ENCODE data around the gene ADCYAP1R1. TPM values are rescaled to one million over a fixed set of nuclear protein-coding genes. Genes with fewer than 3 reads are reported as not detected.
A peak's percentile ranks its signal among the peaks of the same experiment; 100 is the strongest.
"Not testable (repeated sequence)": the region's sequence is repeated elsewhere in the genome, so short reads cannot be mapped to it uniquely, and the experiment has no call there.

Gene ADCYAP1R1
- total RNA-seq, 1 experiment from 2014 or later: 0.12 TPM

GRCh38 chr7:31146538-31146937 lies 94.4 kb downstream of the ADCYAP1R1 start:
- H3K36me3 ChIP-seq (ENCODE audit: control insufficient read depth in 1 of 2, insufficient read depth in 2 of 2, low read length in 2 of 2): no peaks in the 10 kb centered on the region
- no peaks in the 10 kb centered on the region for H3K9me2 ChIP-seq (ENCODE audit: insufficient read depth)
- no peak overlapping the region for H3K4me2 ChIP-seq (ENCODE audit: low read length)
- H3K27ac ChIP-seq (ENCODE audit: low read depth, low read length): no peak overlapping the region
- peaks cover 6% of the 10 kb centered on the region for H3K27me3 ChIP-seq (ENCODE audit: insufficient read depth, low read length)
- peak; percentile 49; the same call in 1 of the 2 replicates for ATAC-seq
- no peak overlapping the region for H3K9ac ChIP-seq (ENCODE audit: low read length)
- no peak overlapping the region for H3K4me3 ChIP-seq (replicated peaks in 1 of 2; ENCODE audit: low read depth in 1 of 2, low read length in 2 of 2)
- no peak for DNase-seq (ENCODE audit: low read depth, low spot score)
- no peaks in the 10 kb centered on the region for H3K9me3 ChIP-seq (ENCODE audit: control insufficient read depth in 1 of 2, insufficient read depth in 1 of 2, low read depth in 1 of 2, low read length in 2 of 2)
- intact Hi-C loops (cut with micrococcal nuclease): no loop called here
- H3K4me1 ChIP-seq (ENCODE audit: control insufficient read depth in 1 of 2, insufficient read depth in 2 of 2, low read length in 2 of 2): no peaks in the 10 kb centered on the region
- no peak overlapping the region for H2AFZ ChIP-seq (ENCODE audit: low read depth, low read length, poor library complexity, severe bottlenecking)
- ChIA-PET CTCF (no interaction called here), POLR2A (no interaction called here), RAD21 (ENCODE audit: low non-redundant PET in 1 of 2, low total read pairs in 2 of 2, uncharacterized antibody in 2 of 2, unreplicated experiment in 2 of 2) (no interaction called here)
- no peaks in the 10 kb centered on the region for H3K79me2 ChIP-seq (ENCODE audit: insufficient read depth, low read length)
- no TSS peak for BruUV-seq (replicated peaks)
- TF ChIP-seq SIN3A (IDR thresholded peaks at IDR 0.05; ENCODE audit: low read depth): no peak
- 0 out of 6 replicates have a peak, but pooled peaks of 2 of the 3 experiments have one; percentile 7 to 10 for TF ChIP-seq CTCF (IDR thresholded peaks at IDR 0.05 in 2 of 3, conservative IDR thresholded peaks at IDR 0.05 in 1 of 3; ENCODE audit: borderline replicate concordance in 1 of 3, insufficient read depth in 1 of 3, low read depth in 2 of 3, low read length in 2 of 3)
- no peaks in the 10 kb centered on the region for H4K20me1 ChIP-seq (ENCODE audit: insufficient read depth)

DNA sequence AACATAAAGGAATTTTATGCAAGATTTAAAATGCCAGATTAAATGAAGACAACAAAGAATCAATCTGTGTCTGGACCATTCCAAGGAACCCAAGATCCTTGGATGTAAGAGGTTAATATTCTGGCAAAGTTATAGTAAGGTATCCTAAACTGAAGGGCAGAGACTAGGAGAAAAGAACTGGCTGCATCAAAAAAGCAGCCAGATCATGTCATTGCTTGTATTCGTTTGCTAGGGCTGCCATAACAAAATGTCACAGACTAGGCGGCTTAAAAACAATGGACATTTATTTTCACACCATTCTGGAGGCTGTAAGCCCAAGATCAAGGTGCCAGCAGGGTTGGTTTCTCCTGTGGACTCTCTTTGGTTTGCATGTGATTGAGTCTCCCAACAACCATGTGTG lies 99.7 kb downstream of the ADCYAP1R1 start:
- ATAC-seq: no peak

GRCh38 chr7:31153318-31153717 lies 101.2 kb downstream of the ADCYAP1R1 start:
- intact Hi-C loops (cut with micrococcal nuclease); DNase-seq (ENCODE audit: low read depth, low spot score); H3K9ac ChIP-seq (ENCODE audit: low read length); H2AFZ ChIP-seq (ENCODE audit: low read depth, low read length, poor library complexity, severe bottlenecking); H4K20me1 ChIP-seq (ENCODE audit: insufficient read depth); CTCF ChIA-PET; H3K27ac ChIP-seq (ENCODE audit: low read depth, low read length); ATAC-seq; H3K4me1 ChIP-seq (ENCODE audit: control insufficient read depth in 1 of 2, insufficient read depth in 2 of 2, low read length in 2 of 2); H3K79me2 ChIP-seq (ENCODE audit: insufficient read depth, low read length); H3K9me3 ChIP-seq (ENCODE audit: control insufficient read depth in 1 of 2, insufficient read depth in 1 of 2, low read depth in 1 of 2, low read length in 2 of 2); RAD21 ChIA-PET (ENCODE audit: low non-redundant PET in 1 of 2, low total read pairs in 2 of 2, uncharacterized antibody in 2 of 2, unreplicated experiment in 2 of 2); H3K9me2 ChIP-seq (ENCODE audit: insufficient read depth); H3K4me2 ChIP-seq (ENCODE audit: low read length); H3K36me3 ChIP-seq (ENCODE audit: control insufficient read depth in 1 of 2, insufficient read depth in 2 of 2, low read length in 2 of 2); POLR2A ChIA-PET; BruUV-seq (replicated peaks); H3K4me3 ChIP-seq (replicated peaks in 1 of 2; ENCODE audit: low read depth in 1 of 2, low read length in 2 of 2); H3K27me3 ChIP-seq (ENCODE audit: insufficient read depth, low read length): not testable (repeated sequence)

More for the DNA sequence above, 99.7 kb downstream of the ADCYAP1R1 start:
- H3K4me3 ChIP-seq (replicated peaks in 1 of 2; ENCODE audit: low read depth in 1 of 2, low read length in 2 of 2): no peak overlapping the region
- H4K20me1 ChIP-seq (ENCODE audit: insufficient read depth): no peaks in the 10 kb centered on the region
- no peak overlapping the region for H3K27ac ChIP-seq (ENCODE audit: low read depth, low read length)
- H3K79me2 ChIP-seq (ENCODE audit: insufficient read depth, low read length): no peaks in the 10 kb centered on the region
- no peak overlapping the region for H3K9ac ChIP-seq (ENCODE audit: low read length)
- intact Hi-C loops (cut with micrococcal nuclease): no loop called here
- POLR2A ChIA-PET: no interaction called here
- no peaks in the 10 kb centered on the region for H3K4me1 ChIP-seq (ENCODE audit: control insufficient read depth in 1 of 2, insufficient read depth in 2 of 2, low read length in 2 of 2)
- no peak for TF ChIP-seq ZFX (IDR thresholded peaks at IDR 0.05)
- no peak for TF ChIP-seq YY1 (IDR thresholded peaks at IDR 0.05; ENCODE audit: extremely low read depth, insufficient replicate concordance, low read depth, low read length)
- no peak for TF ChIP-seq POLR2AphosphoS5 (IDR thresholded peaks at IDR 0.05; ENCODE audit: low read depth, low read length)
- TF ChIP-seq JUND (IDR thresholded peaks at IDR 0.05): no peak
- no peak for TF ChIP-seq POLR2A (IDR thresholded peaks at IDR 0.05; ENCODE audit: borderline replicate concordance, extremely low read depth, insufficient read depth, insufficient read length)
- TF ChIP-seq EZH2phosphoT487 (IDR thresholded peaks at IDR 0.05; ENCODE audit: borderline replicate concordance): no peak
- TF ChIP-seq, protein P1, sequence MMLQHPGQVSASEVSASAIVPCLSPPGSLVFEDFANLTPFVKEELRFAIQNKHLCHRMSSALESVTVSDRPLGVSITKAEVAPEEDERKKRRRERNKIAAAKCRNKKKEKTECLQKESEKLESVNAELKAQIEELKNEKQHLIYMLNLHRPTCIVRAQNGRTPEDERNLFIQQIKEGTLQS (IDR thresholded peaks at IDR 0.05): no peak
- no peak for TF ChIP-seq MAX (IDR thresholded peaks at IDR 0.05)
- TF ChIP-seq EZH2 (IDR thresholded peaks at IDR 0.05): no peak
- no peak overlapping the region for H3K4me2 ChIP-seq (ENCODE audit: low read length)
- no peaks in the 10 kb centered on the region for H3K9me2 ChIP-seq (ENCODE audit: insufficient read depth)
- no peaks in the 10 kb centered on the region for H3K9me3 ChIP-seq (ENCODE audit: control insufficient read depth in 1 of 2, insufficient read depth in 1 of 2, low read depth in 1 of 2, low read length in 2 of 2)
- peaks cover 3% of the 10 kb centered on the region; the same call in 1 of the 2 replicates for H3K27me3 ChIP-seq (ENCODE audit: insufficient read depth, low read length)
- no peak overlapping the region for H2AFZ ChIP-seq (ENCODE audit: low read depth, low read length, poor library complexity, severe bottlenecking)
- no peak for DNase-seq (ENCODE audit: low read depth, low spot score)
- CTCF ChIA-PET: no interaction called here
- RAD21 ChIA-PET (ENCODE audit: low non-redundant PET in 1 of 2, low total read pairs in 2 of 2, uncharacterized antibody in 2 of 2, unreplicated experiment in 2 of 2): no interaction called here
- BruUV-seq (replicated peaks): no TSS peak
- no peaks in the 10 kb centered on the region for H3K36me3 ChIP-seq (ENCODE audit: control insufficient read depth in 1 of 2, insufficient read depth in 2 of 2, low read length in 2 of 2)

All from HCT116 (cell line).